SK-N-SH (cell line): ENCODE measurements around the gene CD207. TPM values are rescaled to one million over a fixed set of nuclear protein-coding genes. Genes with fewer than 3 reads are reported as not detected.

Experiments used
- CTCF ChIA-PET: fragments of 300-600, 350-600 bp; formaldehyde crosslinking; extraction: SDS; loops from one replicate; lab custom pipeline; 2021; lab: Yijun Ruan, JAX
- POLR2A ChIA-PET: fragments of 350-600 bp; sonication (Branson Sonifier 250); formaldehyde crosslinking; extraction: SDS; loops from one replicate; lab custom pipeline; 2020; ENCODE audit warnings: antibody characterized with exemption, inconsistent platforms; lab: Yijun Ruan, JAX
- DNase-seq: peaks from one replicate; pipeline ENCODE4 v3.0.0; 2012
- H2AFZ ChIP-seq: fragments of 200-600 bp; sonication (generic); 2 replicates; pipeline ENCODE4 v1.8.1; 2016; ENCODE audit warnings: antibody characterized with exemption, mild to moderate bottlenecking, low read depth
- H3F3A ChIP-seq: fragments of 200-600 bp; sonication (generic); replicated peaks from 2 replicates; pipeline ENCODE3; 2016; ENCODE audit warnings: antibody characterized with exemption, mild to moderate bottlenecking; ENCODE audit not compliant: insufficient read depth
- H3K27ac ChIP-seq, 2 experiments: fragments of 200-500 bp in 1 of 2; fragments of 200-600 bp in 1 of 2; sonication (Bioruptor generic) in 1 of 2; sonication (generic), shearing (Covaris generic) in 1 of 2; 2 replicates each; pipeline versions ENCODE4 v1.5.1 to v1.6.1; 2014 to 2016; ENCODE audit warnings: low read depth in 2 of 2, inconsistent platforms in 1 of 2, low read length in 1 of 2, mild to moderate bottlenecking in 1 of 2, mixed read lengths in 1 of 2
- H3K27me3 ChIP-seq: fragments of 200-600 bp; sonication (generic), shearing (Covaris generic); 2 replicates; pipeline ENCODE4 v1.6.1; 2016; ENCODE audit warnings: mixed run types; ENCODE audit not compliant: insufficient read depth
- H3K36me3 ChIP-seq, 2 experiments: fragments of 200-500 bp in 1 of 2; fragments of 200-600 bp in 1 of 2; sonication (Bioruptor generic) in 1 of 2; sonication (generic) in 1 of 2; replicated peaks in 1 of 2; 2 replicates each; pipeline versions ENCODE3 to v1.5.1; 2014 to 2016; ENCODE audit warnings: low read length in 1 of 2, mild to moderate bottlenecking in 1 of 2; ENCODE audit not compliant: insufficient read depth in 2 of 2, control insufficient read depth in 1 of 2
- H3K4me1 ChIP-seq, 2 experiments: fragments of 200-500 bp in 1 of 2; fragments of 200-600 bp in 1 of 2; sonication (Bioruptor generic) in 1 of 2; sonication (generic), shearing (Covaris generic) in 1 of 2; 2 replicates each; pipeline versions ENCODE4 v1.5.1 to v1.6.1; 2014 to 2016; ENCODE audit warnings: low read depth in 1 of 2, low read length in 1 of 2, mixed run types in 1 of 2; ENCODE audit not compliant: insufficient read depth in 2 of 2, control insufficient read depth in 1 of 2
- H3K4me2 ChIP-seq: fragments of 200-600 bp; sonication (generic), shearing (Covaris generic); 2 replicates; pipeline ENCODE4 v1.6.1; 2017; ENCODE audit warnings: mixed run types
- H3K4me3 ChIP-seq, 2 experiments: fragments of 200-500 bp in 1 of 2; fragments of 200-600 bp in 1 of 2; sonication (Bioruptor generic) in 1 of 2; sonication (generic), shearing (Covaris generic) in 1 of 2; 2 replicates each; pipeline versions ENCODE4 v1.5.1 to v1.8.1; 2014 to 2016; ENCODE audit warnings: low read depth in 2 of 2, inconsistent platforms in 1 of 2, low read length in 1 of 2, mild to moderate bottlenecking in 1 of 2, mixed read lengths in 1 of 2, moderate library complexity in 1 of 2
- H3K79me2 ChIP-seq: fragments of 200-600 bp; sonication (generic); 2 replicates; pipeline ENCODE4 v1.8.1; 2017; ENCODE audit warnings: mild to moderate bottlenecking; ENCODE audit not compliant: insufficient read depth
- H3K9ac ChIP-seq: fragments of 200-600 bp; sonication (generic); 2 replicates; pipeline ENCODE4 v1.6.1; 2017; ENCODE audit warnings: mixed run types
- H3K9me2 ChIP-seq: fragments of 200-600 bp; sonication (generic); 2 replicates; pipeline ENCODE4 v1.6.1; 2017; ENCODE audit warnings: mixed run types
- H3K9me3 ChIP-seq: fragments of 200-600 bp; sonication (generic); 2 replicates; pipeline ENCODE4 v1.6.1; 2017; ENCODE audit warnings: mixed run types, mild to moderate bottlenecking, moderate library complexity
- H4K20me1 ChIP-seq: fragments of 200-600 bp; sonication (generic); 2 replicates; pipeline ENCODE4 v1.6.1; 2017; ENCODE audit warnings: mild to moderate bottlenecking, mixed run types; ENCODE audit not compliant: insufficient read depth
- EP300 ChIP-seq, 2 experiments: IDR thresholded peaks; 2 replicates each; pipeline versions ENCODE4 v1.4.0 to v1.6.1; 2012; ENCODE audit warnings: borderline replicate concordance in 1 of 2, low read depth in 1 of 2, low read length in 1 of 2
- EZH2phosphoT487 ChIP-seq: fragments of 200-600 bp; sonication (generic); IDR thresholded peaks from 2 replicates; pipeline ENCODE4 v1.6.1; 2017; ENCODE audit warnings: low read depth, mixed run types, mild to moderate bottlenecking, antibody characterized with exemption, moderate library complexity, borderline replicate concordance
- GABPA ChIP-seq: IDR thresholded peaks from 2 replicates; pipeline ENCODE4 v1.4.0; 2012; ENCODE audit warnings: low read depth, mild to moderate bottlenecking
- GATA2 ChIP-seq: sonication (generic); formaldehyde crosslinking; IDR thresholded peaks from 2 replicates; pipeline ENCODE4 v1.5.0; 2020; ENCODE audit warnings: mild to moderate bottlenecking, missing genetic modification reagents
- POLR2AphosphoS5 ChIP-seq: IDR thresholded peaks from 2 replicates; pipeline ENCODE4 v1.6.1; 2012; ENCODE audit warnings: low read depth, low read length
- RAD21 ChIP-seq: IDR thresholded peaks from 2 replicates; pipeline ENCODE4 v1.6.1; 2012; ENCODE audit warnings: mild to moderate bottlenecking, low read length
- SMC3 ChIP-seq: IDR thresholded peaks from 2 replicates; pipeline ENCODE4 v1.6.1; 2012; ENCODE audit warnings: low read depth, low read length, improper control_type of control experiment
- TEAD4 ChIP-seq: IDR thresholded peaks from 2 replicates; pipeline ENCODE4 v1.4.0; 2012; ENCODE audit warnings: mild to moderate bottlenecking, borderline replicate concordance; ENCODE audit not compliant: insufficient read depth
- WGBS: methylation state at CpG from one replicate; pipeline ENCODE4 v1.1.6; 2017; ENCODE audit warnings: low lambda C conversion rate; 5-methylcytosine and 5-hydroxymethylcytosine counted together
- polyA plus RNA-seq, 3 experiments: library from polyadenylated mRNA; depleted of rRNA; stranded (reverse); fragments of >200 nt; gene quantifications; 2 replicates each; pipeline ENCODE4 v1.2.3, GENCODE V29; 2012
- TF ChIP-seq, protein P1 (sequence below): IDR thresholded peaks from 2 replicates; pipeline ENCODE4 v1.4.0; 2012; ENCODE audit warnings: low read depth, borderline replicate concordance
- TF ChIP-seq, protein P2 (sequence below): fragments of 200-600 bp; sonication (generic); IDR thresholded peaks from 2 replicates; pipeline ENCODE4 v1.6.1; 2017; ENCODE audit warnings: antibody characterized with exemption, mild to moderate bottlenecking, moderate library complexity

The CD207 gene
- polyA plus RNA-seq, 1 of the 3 experiments (the other 2 are of a cell fraction): 0.33 TPM

DNA sequence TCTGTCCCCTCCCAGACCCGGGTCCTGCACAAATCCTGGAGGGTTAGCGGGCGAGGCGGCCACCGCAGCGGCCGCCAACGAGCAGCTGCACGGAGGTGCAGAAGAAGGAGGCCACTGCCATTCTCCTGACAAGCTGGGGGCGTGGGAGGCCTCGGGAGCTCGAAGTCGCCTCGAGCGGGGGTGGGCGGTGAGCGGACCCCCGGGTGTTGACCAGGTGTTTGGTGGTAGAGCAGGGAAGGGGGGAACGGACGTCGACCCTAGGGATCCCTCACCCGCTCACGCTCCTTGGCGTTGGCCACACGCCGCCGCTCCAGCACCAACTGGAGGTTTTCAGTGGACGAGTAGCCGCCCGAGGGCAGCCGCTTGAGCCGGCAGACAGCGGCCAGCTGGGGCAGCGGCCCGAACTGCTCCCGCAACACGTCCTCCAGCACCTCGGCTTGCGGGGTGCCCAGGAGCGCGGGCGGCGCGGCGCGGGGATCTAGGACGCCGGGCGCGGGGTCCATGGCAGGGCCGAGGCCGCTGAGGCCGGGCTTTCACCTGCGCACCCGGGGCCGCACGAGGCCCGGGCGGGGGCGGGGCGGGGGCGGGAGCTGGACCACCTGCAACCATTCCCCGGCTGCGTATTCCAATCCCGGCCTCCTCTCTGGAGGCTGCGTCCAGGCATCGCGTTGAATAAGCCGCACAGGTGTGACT is 45.3 kb downstream of the CD207 start, which contains the start of gene FIGLA:
TSS of gene FIGLA (minus strand) at position 508 of the 693 bp plus-strand sequence. CDS start at position 503, 5 bp downstream.
- Histone ChIP-seq H3K9ac (no peak within 1 kb of the TSS), H3K27me3 (peaks cover 44% of the 10 kb centered on the region), H3K4me3 (peak within 1 kb of the TSS; percentile 26 to 55), H3K4me1 (peaks cover 0 to 9% of the 10 kb centered on the region in 2 experiments; a peak in 1 of 4 replicates), H2AFZ (peak within 1 kb of the TSS; percentile 51; the same call in 1 of the 2 replicates), H3K9me3 (no peaks in the 10 kb centered on the region), H3K36me3 (no peaks in the 10 kb centered on the region), H3K9me2 (no peaks in the 10 kb centered on the region), H4K20me1 (no peaks in the 10 kb centered on the region), H3K79me2 (no peaks in the 10 kb centered on the region), H3K27ac (no peak within 1 kb of the TSS), H3K4me2 (peak within 1 kb of the TSS; percentile 76), H3F3A (no peaks in the 10 kb centered on the region)
- CTCF ChIA-PET: interaction anchor here (0.6 to 5.6 kb wide), 39 partner anchors 10 to 487 kb away, joined by 3 to 56 read pairs (median 5); partner anchors contain the start of genes ADD2 and FAM136A
- POLR2A ChIA-PET: no interaction called here
- WGBS: 22% methylated on average over 18 of the region's 69 CpGs
- TF ChIP-seq EP300 (IDR thresholded peaks at IDR 0.05; ENCODE audit: borderline replicate concordance in 1 of 2, low read depth in 1 of 2, low read length in 1 of 2) (no peak), EZH2phosphoT487 (peak; percentile 66; the same call in 1 of the 2 replicates)
- DNase-seq: peak; percentile 78

DNA sequence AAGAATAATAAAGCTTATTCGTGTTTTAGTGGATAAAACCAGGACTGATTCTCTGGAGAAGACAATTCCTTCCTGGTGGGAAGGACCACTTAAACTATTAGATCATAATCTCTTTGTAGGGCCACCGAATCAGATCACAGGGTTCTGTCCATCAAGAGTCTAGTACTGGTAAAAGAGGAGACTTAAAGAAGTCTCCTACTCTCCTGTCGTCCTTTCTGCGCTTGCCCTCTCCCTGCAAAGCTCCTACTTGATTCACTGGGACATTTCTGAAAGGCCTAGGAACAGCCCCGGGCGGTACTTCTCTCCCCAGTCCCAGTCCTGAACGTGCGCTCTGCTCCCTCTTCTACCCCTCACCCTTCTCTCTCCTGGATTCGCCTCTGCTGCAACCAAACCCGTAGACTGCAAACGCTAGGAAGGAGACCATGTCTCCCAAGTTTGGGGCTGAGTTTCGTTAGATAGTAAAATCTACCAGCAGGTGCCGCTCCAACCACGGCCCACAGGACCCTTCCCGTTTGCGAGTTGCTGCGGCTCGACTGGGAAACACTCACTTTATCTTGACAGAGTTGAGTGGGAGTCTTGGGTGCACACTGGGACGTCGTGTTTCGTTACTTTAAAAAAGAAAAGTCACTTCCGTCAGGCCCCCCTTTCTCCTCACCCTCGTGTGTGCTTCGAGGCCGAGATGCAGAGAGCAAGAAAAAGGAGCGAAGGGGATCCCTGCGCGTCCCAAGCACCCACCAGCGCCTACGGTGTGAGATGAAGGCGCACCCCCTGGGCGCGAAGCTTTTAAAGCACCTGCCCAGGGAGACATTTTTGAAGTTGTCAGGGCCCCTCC is 46.1 kb downstream of the CD207 start:
- Histone ChIP-seq H3K9me3 (no peaks in the 10 kb centered on the region), H4K20me1 (no peaks in the 10 kb centered on the region), H3K4me2 (peak overlapping the region; percentile 76), H3K9me2 (no peaks in the 10 kb centered on the region), H2AFZ (peak overlapping the region; percentile 51; the same call in 1 of the 2 replicates), H3K4me1 (peaks cover 0 to 9% of the 10 kb centered on the region in 2 experiments; a peak in 1 of 4 replicates), H3K27me3 (peaks cover 44% of the 10 kb centered on the region), H3K79me2 (no peaks in the 10 kb centered on the region), H3K36me3 (no peaks in the 10 kb centered on the region), H3K9ac (no peak overlapping the region), H3F3A (no peaks in the 10 kb centered on the region), H3K27ac (no peak overlapping the region), H3K4me3 (peak overlapping the region; percentile 26 to 55)
- WGBS: 11% methylated on average over 33 of the region's 33 CpGs
- TF ChIP-seq RAD21: peak; percentile 83
- peak; percentile 55 for TF ChIP-seq SMC3
- TF ChIP-seq, protein P1, sequence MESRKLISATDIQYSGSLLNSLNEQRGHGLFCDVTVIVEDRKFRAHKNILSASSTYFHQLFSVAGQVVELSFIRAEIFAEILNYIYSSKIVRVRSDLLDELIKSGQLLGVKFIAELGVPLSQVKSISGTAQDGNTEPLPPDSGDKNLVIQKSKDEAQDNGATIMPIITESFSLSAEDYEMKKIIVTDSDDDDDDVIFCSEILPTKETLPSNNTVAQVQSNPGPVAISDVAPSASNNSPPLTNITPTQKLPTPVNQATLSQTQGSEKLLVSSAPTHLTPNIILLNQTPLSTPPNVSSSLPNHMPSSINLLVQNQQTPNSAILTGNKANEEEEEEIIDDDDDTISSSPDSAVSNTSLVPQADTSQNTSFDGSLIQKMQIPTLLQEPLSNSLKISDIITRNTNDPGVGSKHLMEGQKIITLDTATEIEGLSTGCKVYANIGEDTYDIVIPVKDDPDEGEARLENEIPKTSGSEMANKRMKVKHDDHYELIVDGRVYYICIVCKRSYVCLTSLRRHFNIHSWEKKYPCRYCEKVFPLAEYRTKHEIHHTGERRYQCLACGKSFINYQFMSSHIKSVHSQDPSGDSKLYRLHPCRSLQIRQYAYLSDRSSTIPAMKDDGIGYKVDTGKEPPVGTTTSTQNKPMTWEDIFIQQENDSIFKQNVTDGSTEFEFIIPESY: no peak
- no peak for TF ChIP-seq GATA2 (CRISPR knock-in tag)
- no peak for TF ChIP-seq EZH2phosphoT487
- TF ChIP-seq, protein P2, sequence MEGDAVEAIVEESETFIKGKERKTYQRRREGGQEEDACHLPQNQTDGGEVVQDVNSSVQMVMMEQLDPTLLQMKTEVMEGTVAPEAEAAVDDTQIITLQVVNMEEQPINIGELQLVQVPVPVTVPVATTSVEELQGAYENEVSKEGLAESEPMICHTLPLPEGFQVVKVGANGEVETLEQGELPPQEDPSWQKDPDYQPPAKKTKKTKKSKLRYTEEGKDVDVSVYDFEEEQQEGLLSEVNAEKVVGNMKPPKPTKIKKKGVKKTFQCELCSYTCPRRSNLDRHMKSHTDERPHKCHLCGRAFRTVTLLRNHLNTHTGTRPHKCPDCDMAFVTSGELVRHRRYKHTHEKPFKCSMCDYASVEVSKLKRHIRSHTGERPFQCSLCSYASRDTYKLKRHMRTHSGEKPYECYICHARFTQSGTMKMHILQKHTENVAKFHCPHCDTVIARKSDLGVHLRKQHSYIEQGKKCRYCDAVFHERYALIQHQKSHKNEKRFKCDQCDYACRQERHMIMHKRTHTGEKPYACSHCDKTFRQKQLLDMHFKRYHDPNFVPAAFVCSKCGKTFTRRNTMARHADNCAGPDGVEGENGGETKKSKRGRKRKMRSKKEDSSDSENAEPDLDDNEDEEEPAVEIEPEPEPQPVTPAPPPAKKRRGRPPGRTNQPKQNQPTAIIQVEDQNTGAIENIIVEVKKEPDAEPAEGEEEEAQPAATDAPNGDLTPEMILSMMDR: peak; percentile 69
- TF ChIP-seq POLR2AphosphoS5: no peak
- no peak for TF ChIP-seq EP300 (IDR thresholded peaks at IDR 0.05; ENCODE audit: borderline replicate concordance in 1 of 2, low read depth in 1 of 2, low read length in 1 of 2)
- TF ChIP-seq TEAD4: no peak
- no peak for TF ChIP-seq GABPA
- CTCF ChIA-PET: interaction anchor here (0.6 to 5.6 kb wide), 51 partner anchors 9 to 487 kb away, joined by 3 to 56 read pairs (median 4); partner anchors contain the start of genes ADD2 and FAM136A
- peak; percentile 81 for DNase-seq
- POLR2A ChIA-PET: no interaction called here
